ENCODE results near the gene ERFL.
A peak's percentile ranks its signal among the peaks of the same experiment; 100 is the strongest.

The ERFL gene

GRCh38 chr19:41921577-41922576, 6.4 kb downstream of the ERFL start:
- TF ChIP-seq, protein P1, sequence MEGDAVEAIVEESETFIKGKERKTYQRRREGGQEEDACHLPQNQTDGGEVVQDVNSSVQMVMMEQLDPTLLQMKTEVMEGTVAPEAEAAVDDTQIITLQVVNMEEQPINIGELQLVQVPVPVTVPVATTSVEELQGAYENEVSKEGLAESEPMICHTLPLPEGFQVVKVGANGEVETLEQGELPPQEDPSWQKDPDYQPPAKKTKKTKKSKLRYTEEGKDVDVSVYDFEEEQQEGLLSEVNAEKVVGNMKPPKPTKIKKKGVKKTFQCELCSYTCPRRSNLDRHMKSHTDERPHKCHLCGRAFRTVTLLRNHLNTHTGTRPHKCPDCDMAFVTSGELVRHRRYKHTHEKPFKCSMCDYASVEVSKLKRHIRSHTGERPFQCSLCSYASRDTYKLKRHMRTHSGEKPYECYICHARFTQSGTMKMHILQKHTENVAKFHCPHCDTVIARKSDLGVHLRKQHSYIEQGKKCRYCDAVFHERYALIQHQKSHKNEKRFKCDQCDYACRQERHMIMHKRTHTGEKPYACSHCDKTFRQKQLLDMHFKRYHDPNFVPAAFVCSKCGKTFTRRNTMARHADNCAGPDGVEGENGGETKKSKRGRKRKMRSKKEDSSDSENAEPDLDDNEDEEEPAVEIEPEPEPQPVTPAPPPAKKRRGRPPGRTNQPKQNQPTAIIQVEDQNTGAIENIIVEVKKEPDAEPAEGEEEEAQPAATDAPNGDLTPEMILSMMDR (conservative IDR thresholded peaks at IDR 0.05; ENCODE audit: low read depth, low read length): no peak
- no peak for DNase-seq (ENCODE audit: low read depth)
- no peak overlapping the region for H3K4me3 ChIP-seq (ENCODE audit: low read depth, low read length)

DNA sequence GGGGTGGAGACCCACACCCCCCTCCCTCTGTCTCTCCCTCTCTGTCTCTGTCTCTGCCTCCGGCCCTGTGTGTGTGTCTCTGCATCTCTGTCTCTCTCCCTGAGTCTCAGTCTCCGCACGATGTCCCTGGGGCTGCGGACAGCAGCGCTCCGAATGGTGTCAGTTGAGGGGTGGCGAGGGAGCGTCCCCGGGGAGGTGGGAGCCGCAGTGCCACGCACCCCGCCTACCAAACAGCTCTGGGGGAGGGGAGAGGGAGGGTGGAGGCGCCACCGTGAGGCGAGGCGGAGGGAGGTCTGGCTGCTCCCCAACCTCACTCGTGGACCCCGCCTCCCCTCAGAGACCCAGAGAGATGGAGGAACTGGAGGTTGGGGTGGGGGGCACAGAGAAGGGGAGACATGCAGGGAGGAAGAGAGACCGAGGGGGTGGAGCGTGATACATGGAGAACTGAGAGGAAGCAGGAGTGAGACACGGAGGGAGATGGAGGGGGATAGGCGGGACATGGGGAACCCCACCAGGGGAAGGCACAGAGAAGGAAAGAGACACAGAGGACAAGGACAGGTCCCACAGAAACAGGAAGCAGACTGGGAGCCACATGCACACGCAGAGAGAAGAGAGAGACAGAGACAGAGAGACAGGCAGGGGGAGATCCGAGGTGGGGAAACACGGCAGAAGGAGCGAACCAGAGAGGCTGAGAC, 7.2 kb downstream of the ERFL start:
- no peak for DNase-seq (ENCODE audit: low read depth)
- H3K4me3 ChIP-seq (ENCODE audit: low read depth, low read length): no peak overlapping the region
- TF ChIP-seq, protein P1 (conservative IDR thresholded peaks at IDR 0.05; ENCODE audit: low read depth, low read length): no peak

DNA sequence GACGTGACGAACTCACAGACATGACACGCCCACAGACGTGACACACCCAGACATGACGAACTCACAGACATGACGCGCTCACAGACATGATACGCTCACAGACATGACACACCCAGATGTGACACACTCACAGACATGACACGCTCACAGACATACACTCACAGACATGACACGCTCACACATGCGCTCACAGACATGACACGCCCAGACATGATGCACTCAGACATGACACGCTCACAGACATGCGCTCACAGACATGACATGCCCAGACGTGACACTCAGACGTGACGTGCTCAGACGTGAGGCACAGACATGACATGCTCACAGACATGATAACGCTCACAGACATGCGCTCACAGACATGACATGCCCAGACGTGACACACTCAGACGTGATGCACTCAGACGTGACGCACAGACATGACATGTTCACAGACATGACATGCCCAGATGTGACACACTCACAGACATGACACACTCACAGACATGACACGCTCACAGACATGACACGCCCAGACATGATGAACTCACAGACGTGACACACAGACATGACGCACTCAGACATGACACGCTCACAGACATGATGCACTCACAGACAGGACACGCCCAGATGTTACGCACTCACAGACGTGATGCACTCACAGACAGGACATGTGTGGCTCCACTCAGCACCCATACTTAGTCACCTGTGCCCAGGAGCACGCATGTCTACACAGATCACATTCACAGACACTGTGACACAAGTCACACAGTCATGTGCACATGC, 8.1 kb downstream of the ERFL start:
- no peak for DNase-seq (ENCODE audit: low read depth)
- no peak overlapping the region for H3K4me3 ChIP-seq (ENCODE audit: low read depth, low read length)
- TF ChIP-seq, protein P1 (conservative IDR thresholded peaks at IDR 0.05; ENCODE audit: low read depth, low read length): no peak

DNA sequence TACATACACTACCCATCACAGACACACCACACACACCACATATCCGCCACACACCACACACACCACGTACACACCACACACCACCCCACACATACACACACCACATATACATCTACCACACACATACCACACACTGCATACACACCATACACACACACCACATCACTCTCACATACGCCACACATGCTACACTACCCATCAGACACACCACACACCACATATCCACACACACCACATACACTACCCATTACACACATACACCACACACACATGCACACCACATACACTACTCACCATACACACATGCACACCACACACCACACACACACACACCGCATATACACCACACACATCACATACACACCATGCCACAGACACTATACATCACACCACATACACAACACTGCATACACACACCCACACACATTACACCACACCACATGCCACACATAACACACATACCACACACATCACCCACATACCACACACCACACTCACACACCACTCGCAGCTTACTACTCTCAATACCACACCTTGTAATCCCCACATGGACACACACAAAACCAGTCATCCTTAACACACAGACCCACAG, 9.5 kb downstream of the ERFL start:
- no peak overlapping the region for H3K4me3 ChIP-seq (ENCODE audit: low read depth, low read length)
- TF ChIP-seq, protein P1 (conservative IDR thresholded peaks at IDR 0.05; ENCODE audit: low read depth, low read length): no peak
- DNase-seq (ENCODE audit: low read depth): peak; percentile 30

DNA sequence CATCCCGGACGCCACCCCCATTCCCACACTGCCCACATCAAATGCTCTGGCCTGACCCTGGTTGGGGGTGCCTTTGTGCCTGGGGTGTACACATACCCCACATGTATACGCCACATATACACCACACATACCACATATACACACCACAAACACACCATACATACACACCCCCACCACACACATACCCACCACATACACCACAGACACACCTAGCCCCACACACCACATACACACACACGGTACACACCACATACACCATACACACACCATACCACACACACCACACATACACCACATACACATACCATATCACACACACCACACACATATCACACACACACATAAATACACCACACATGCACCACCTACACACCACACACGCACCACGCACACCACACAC, 10.2 kb downstream of the ERFL start:
- DNase-seq (ENCODE audit: low read depth): no peak
- TF ChIP-seq, protein P1 (conservative IDR thresholded peaks at IDR 0.05; ENCODE audit: low read depth, low read length): no peak
- H3K4me3 ChIP-seq (ENCODE audit: low read depth, low read length): no peak overlapping the region

DNA sequence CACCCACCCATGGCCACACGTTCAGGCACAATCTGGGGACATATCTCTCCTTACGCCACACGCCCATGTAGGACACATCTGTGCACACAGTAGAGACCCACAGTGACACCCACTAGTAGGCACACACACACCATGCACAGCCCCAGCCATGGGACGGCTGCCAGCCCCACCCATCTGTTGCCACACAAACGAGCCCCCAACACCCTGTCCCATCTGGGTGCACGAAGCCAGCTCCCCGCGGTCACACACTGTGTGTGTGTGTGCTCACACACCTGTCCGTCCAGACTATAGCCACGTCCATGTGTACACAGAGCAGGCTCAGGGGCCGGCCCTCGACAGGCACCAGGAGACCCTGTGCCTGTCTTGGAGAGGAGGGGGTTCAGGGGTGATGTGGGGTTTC, 10.6 kb downstream of the ERFL start:
- TF ChIP-seq, protein P1 (conservative IDR thresholded peaks at IDR 0.05; ENCODE audit: low read depth, low read length): no peak
- DNase-seq (ENCODE audit: low read depth): no peak
- no peak overlapping the region for H3K4me3 ChIP-seq (ENCODE audit: low read depth, low read length)

Measured in choroid plexus epithelial cell (primary cell).